Measurements from ENCODE around the gene PTPRN2. TPM values are rescaled to one million over a fixed set of nuclear protein-coding genes. Genes with fewer than 3 reads are reported as not detected.

Gene PTPRN2
- total and polyA plus RNA-seq, 9 of the 15 experiments (the other 6 are each of a cell fraction or from before 2014, with no cell fraction given) = not detected

- intact Hi-C loops (cut with micrococcal nuclease) (no loop called here), in situ Hi-C loops (cut with MboI) (loop anchor here (10.0 kb wide), 1 partner anchor 773 kb away; no protein-coding TSS in a partner anchor)
- no peak overlapping the region for H3K4me2 ChIP-seq (ENCODE audit: insufficient read depth, low read length)
- under 1% methylated on average over 13 of the region's 13 CpGs for WGBS (ENCODE audit: insufficient coverage, low coverage, missing lambda C conversion rate)
- FAIRE-seq (no peak), ATAC-seq (no peak), DNase-seq (ENCODE audit: extremely low read depth in 1 of 4, low spot score in 3 of 4) (no peak)
- no peaks in the 10 kb centered on the region for H3K9me1 ChIP-seq (ENCODE audit: control insufficient read depth, insufficient read depth, low read length)
- BruUV-seq (replicated peaks) = no TSS peak
- no peaks in the 10 kb centered on the region for H3K9me3 ChIP-seq (replicated peaks; ENCODE audit: control insufficient read depth, insufficient read depth, low read depth, low read length)
- no peak for TF ChIP-seq FOXM1 (IDR thresholded peaks at IDR 0.05; ENCODE audit: low read depth)
- TF ChIP-seq FOXM1 (CRISPR knock-in tag; IDR thresholded peaks at IDR 0.05; ENCODE audit: low read depth) = no peak
- TF ChIP-seq CTCFL (IDR thresholded peaks at IDR 0.05; ENCODE audit: borderline replicate concordance, insufficient read depth, low read depth, low read length, poor library complexity, severe bottlenecking) = no peak
- no peak for TF ChIP-seq STAT5A (IDR thresholded peaks at IDR 0.05; ENCODE audit: borderline replicate concordance, low read length)
- no peak for TF ChIP-seq MTA1 (IDR thresholded peaks at IDR 0.05; ENCODE audit: borderline replicate concordance)
- no peak for TF ChIP-seq DLX4 (CRISPR knock-in tag; IDR thresholded peaks at IDR 0.05)
- TF ChIP-seq BCOR (IDR thresholded peaks at IDR 0.05) = no peak
- no peak for TF ChIP-seq ZSCAN32 (CRISPR knock-in tag; IDR thresholded peaks at IDR 0.05)
- TF ChIP-seq RBM39 (optimal IDR thresholded peaks at IDR 0.05; ENCODE audit: low read depth, low read length) = no peak
- TF ChIP-seq GATAD2A (IDR thresholded peaks at IDR 0.05) = no peak
- TF ChIP-seq ZNF146 (CRISPR knock-in tag; IDR thresholded peaks at IDR 0.05; ENCODE audit: unreplicated experiment) = no peak
- no peak for TF ChIP-seq CC2D1A (IDR thresholded peaks at IDR 0.05)
- TF ChIP-seq NR2C1 (IDR thresholded peaks at IDR 0.05) = no peak
- no peak for TF ChIP-seq NR2C1 (tag; IDR thresholded peaks at IDR 0.05)
- TF ChIP-seq RBFOX2 (IDR thresholded peaks at IDR 0.05; ENCODE audit: low read depth, low read length) = no peak
- no peaks in the 10 kb centered on the region for H3K4me1 ChIP-seq (replicated peaks in 1 of 2; ENCODE audit: control insufficient read depth in 2 of 2, insufficient read depth in 2 of 2, low read length in 2 of 2)
- peaks cover 9% of the 10 kb centered on the region for H4K20me1 ChIP-seq (replicated peaks; ENCODE audit: control insufficient read depth, insufficient read depth, low read length)
- ChIA-PET CTCF (ENCODE audit: low intra/inter-chr PET ratio) (no interaction called here), POLR2A (interaction anchor here (0.6 to 1.3 kb wide), 3 partner anchors 10 to 22 kb away, joined by 3 read pairs; no protein-coding TSS in a partner anchor)
- no peak overlapping the region for H2AFZ ChIP-seq (ENCODE audit: low read depth, low read length)
- H3K27ac ChIP-seq (ENCODE audit: extremely low read depth, low read depth, low read length) = no peak overlapping the region
- H3K79me2 ChIP-seq (ENCODE audit: control insufficient read depth, insufficient read depth, low read length) = no peaks in the 10 kb centered on the region
- H3K27me3 ChIP-seq (ENCODE audit: control insufficient read depth in 2 of 2, insufficient read depth in 2 of 2, low read length in 2 of 2) = peaks cover 30 to 91% of the 10 kb centered on the region in 2 experiments
- H3K9ac ChIP-seq (ENCODE audit: insufficient read depth in 1 of 2, low read depth in 2 of 2, low read length in 2 of 2) = no peak overlapping the region
- H3K4me3 ChIP-seq = no peak overlapping the region
- H3K36me3 ChIP-seq (ENCODE audit: control insufficient read depth, insufficient read depth, low read length) = no peaks in the 10 kb centered on the region
Observed at GRCh38 chr7:157828190-157828589, 759.4 kb downstream of the PTPRN2 start.
